ENCODE measurements around the gene HVCN1. TPM values are rescaled to one million over a fixed set of nuclear protein-coding genes. Genes with fewer than 3 reads are reported as not detected.
A peak's percentile ranks its signal among the peaks of the same experiment; 100 is the strongest.

HVCN1 gene
- total RNA-seq, 2 donors from 2014 or later: 8.8 to 9.5 TPM

GRCh38 chr12:110733900-110734299, 45.0 kb upstream of the HVCN1 start:
- H3K36me3 Mint-ChIP-seq (ENCODE audit: low read depth): peaks cover 60% of the 10 kb centered on the region
- H3K27me3 ChIP-seq (ENCODE audit: control insufficient read depth, insufficient read depth, low read length, poor library complexity, severe bottlenecking): no peaks in the 10 kb centered on the region
- H3K4me3 ChIP-seq (ENCODE audit: low read length): no peak overlapping the region
- H3K4me1 ChIP-seq (ENCODE audit: control insufficient read depth, insufficient read depth, low read length): peaks cover 11% of the 10 kb centered on the region
- H3K27me3 Mint-ChIP-seq (ENCODE audit: insufficient read depth): no peaks in the 10 kb centered on the region
- peaks cover 70% of the 10 kb centered on the region for H3K36me3 ChIP-seq (ENCODE audit: control insufficient read depth, insufficient read depth, low read length)
- H3K27ac Mint-ChIP-seq: peak overlapping the region; percentile 36
- no peak for TF ChIP-seq CTCF (conservative IDR thresholded peaks at IDR 0.05)
- no peak overlapping the region for H3K27ac ChIP-seq (ENCODE audit: low read depth, low read length)
- H3K9me3 ChIP-seq (ENCODE audit: control insufficient read depth, low read length): no peaks in the 10 kb centered on the region
- DNase-seq: peak; percentile 41
- peaks cover 27% of the 10 kb centered on the region for H3K4me1 Mint-ChIP-seq
- H3K9ac ChIP-seq (ENCODE audit: extremely low read depth, low read length, poor library complexity, severe bottlenecking): no peak overlapping the region
- H3K4me3 Mint-ChIP-seq: no peak overlapping the region
- 79 to 80% methylated on average over 1 of the region's 1 CpG for WGBS, 2 experiments (ENCODE audit: insufficient coverage in 1 of 2, insufficient read length in 1 of 2)
- no peaks in the 10 kb centered on the region for H3K9me3 Mint-ChIP-seq

DNA sequence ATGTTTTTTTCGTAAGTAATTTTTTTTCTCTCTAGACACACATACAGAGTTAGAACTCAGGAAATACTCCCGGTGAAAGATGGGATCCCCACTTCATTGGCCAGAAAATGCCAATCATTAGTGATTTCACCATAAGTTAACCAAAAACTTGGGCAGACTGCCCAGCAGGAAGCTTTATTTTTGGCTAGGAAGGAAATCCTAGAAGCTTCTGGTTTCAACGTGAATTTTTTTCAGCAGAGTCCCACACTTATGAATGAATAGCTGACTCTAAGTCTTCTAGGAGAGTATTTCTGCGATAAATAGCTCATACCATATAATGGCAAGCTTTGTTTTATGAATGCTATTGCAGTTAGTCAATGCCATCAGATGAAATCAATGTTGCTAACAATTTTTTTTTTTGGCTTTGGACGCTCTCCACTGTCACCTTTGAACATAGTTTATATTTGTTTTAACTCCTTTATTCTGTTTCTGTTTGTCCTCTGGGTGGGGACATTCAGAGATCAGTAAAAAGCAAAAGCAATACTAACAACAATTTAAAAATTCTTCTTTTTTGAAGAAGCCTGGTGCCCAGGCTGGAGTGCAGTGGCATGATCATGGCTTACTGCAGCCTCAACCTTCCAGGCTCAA, 44.3 kb upstream of the HVCN1 start:
- Histone ChIP-seq H3K36me3 (ENCODE audit: control insufficient read depth, insufficient read depth, low read length) (peaks cover 73% of the 10 kb centered on the region), H3K9ac (ENCODE audit: extremely low read depth, low read length, poor library complexity, severe bottlenecking) (no peak overlapping the region), H3K4me1 (ENCODE audit: control insufficient read depth, insufficient read depth, low read length) (peaks cover 11% of the 10 kb centered on the region), H3K9me3 (ENCODE audit: control insufficient read depth, low read length) (no peaks in the 10 kb centered on the region), H3K27me3 (ENCODE audit: control insufficient read depth, insufficient read depth, low read length, poor library complexity, severe bottlenecking) (no peaks in the 10 kb centered on the region), H3K27ac (ENCODE audit: low read depth, low read length) (no peak overlapping the region), H3K4me3 (ENCODE audit: low read length) (peak overlapping the region; percentile 36)
- Mint-ChIP-seq H3K27me3 (ENCODE audit: insufficient read depth) (no peaks in the 10 kb centered on the region), H3K9me3 (no peaks in the 10 kb centered on the region), H3K36me3 (ENCODE audit: low read depth) (peaks cover 66% of the 10 kb centered on the region), H3K4me1 (peaks cover 20% of the 10 kb centered on the region), H3K4me3 (no peak overlapping the region), H3K27ac (no peak overlapping the region)
- 87 to 97% methylated on average over 4 to 5 of the region's 5 CpGs for WGBS, 2 experiments (ENCODE audit: insufficient coverage in 1 of 2, insufficient read length in 1 of 2)
- no peak for TF ChIP-seq CTCF (conservative IDR thresholded peaks at IDR 0.05)
- DNase-seq: peak; percentile 24

DNA sequence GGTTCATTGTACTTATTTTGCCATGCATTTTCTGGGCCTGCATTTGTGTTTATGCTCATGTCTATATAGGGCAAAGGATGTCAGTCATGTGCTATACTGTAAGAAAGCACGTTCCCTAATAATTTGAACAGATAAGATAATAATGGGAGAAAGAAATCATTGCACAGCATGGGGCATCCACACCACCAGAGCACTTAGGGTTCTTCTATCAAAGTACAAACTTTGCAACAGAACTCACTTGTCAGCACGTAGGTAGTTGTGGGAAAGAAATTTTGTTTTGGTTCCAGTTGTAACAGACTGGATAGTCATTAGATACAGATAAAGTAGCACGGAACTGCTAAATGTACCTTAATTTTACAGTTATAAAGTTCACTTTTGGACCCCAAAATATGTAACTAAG, 43.7 kb upstream of the HVCN1 start:
- Histone ChIP-seq H3K4me1 (ENCODE audit: control insufficient read depth, insufficient read depth, low read length) (peaks cover 11% of the 10 kb centered on the region), H3K36me3 (ENCODE audit: control insufficient read depth, insufficient read depth, low read length) (peaks cover 71% of the 10 kb centered on the region), H3K27ac (ENCODE audit: low read depth, low read length) (no peak overlapping the region), H3K9ac (ENCODE audit: extremely low read depth, low read length, poor library complexity, severe bottlenecking) (no peak overlapping the region), H3K9me3 (ENCODE audit: control insufficient read depth, low read length) (no peaks in the 10 kb centered on the region), H3K4me3 (ENCODE audit: low read length) (peak overlapping the region; percentile 36), H3K27me3 (ENCODE audit: control insufficient read depth, insufficient read depth, low read length, poor library complexity, severe bottlenecking) (no peaks in the 10 kb centered on the region)
- Mint-ChIP-seq H3K4me1 (peaks cover 22% of the 10 kb centered on the region), H3K9me3 (no peaks in the 10 kb centered on the region), H3K36me3 (ENCODE audit: low read depth) (peaks cover 70% of the 10 kb centered on the region), H3K27me3 (ENCODE audit: insufficient read depth) (no peaks in the 10 kb centered on the region), H3K4me3 (no peak overlapping the region), H3K27ac (no peak overlapping the region)
- DNase-seq: peak; percentile 20
- WGBS, 2 experiments (ENCODE audit: insufficient coverage in 1 of 2, insufficient read length in 1 of 2): 82 to 89% methylated on average over 2 to 3 of the region's 3 CpGs
- TF ChIP-seq CTCF (conservative IDR thresholded peaks at IDR 0.05): no peak
